Measurements from ENCODE around the gene SEC16B.

GRCh38 chr1:177976596-177976995 lies 6.7 kb upstream of the SEC16B start:
- no peak for TF ChIP-seq CTCF (IDR thresholded peaks at IDR 0.05; ENCODE audit: control extremely low read depth in 1 of 3, insufficient read depth in 1 of 3, low read depth in 1 of 3, low read length in 3 of 3)
- TF ChIP-seq EZH2 (IDR thresholded peaks at IDR 0.05; ENCODE audit: low read depth, low read length, severe bottlenecking): no peak
- TF ChIP-seq POLR2AphosphoS5 (IDR thresholded peaks at IDR 0.05; ENCODE audit: low read depth, low read length): no peak
- TF ChIP-seq HDAC2 (IDR thresholded peaks at IDR 0.05; ENCODE audit: borderline replicate concordance in 1 of 2, low read depth in 2 of 2, low read length in 2 of 2): no peak
- TF ChIP-seq JUND (IDR thresholded peaks at IDR 0.05; ENCODE audit: low read length): no peak
- TF ChIP-seq YY1 (IDR thresholded peaks at IDR 0.05; ENCODE audit: low read depth, low read length): no peak
- no peak for TF ChIP-seq MAX (IDR thresholded peaks at IDR 0.05)
- TF ChIP-seq TAF1 (IDR thresholded peaks at IDR 0.05; ENCODE audit: low read depth, low read length): no peak
- no peak for TF ChIP-seq SUZ12 (IDR thresholded peaks at IDR 0.05; ENCODE audit: low read length)

Measured in H1 (cell line).